Measurements from ENCODE around the gene HDAC4. TPM values are rescaled to one million over a fixed set of nuclear protein-coding genes. Genes with fewer than 3 reads are reported as not detected.

HDAC4 gene
- total RNA-seq, 1 experiment from 2014 or later, result 44.4 TPM

DNA sequence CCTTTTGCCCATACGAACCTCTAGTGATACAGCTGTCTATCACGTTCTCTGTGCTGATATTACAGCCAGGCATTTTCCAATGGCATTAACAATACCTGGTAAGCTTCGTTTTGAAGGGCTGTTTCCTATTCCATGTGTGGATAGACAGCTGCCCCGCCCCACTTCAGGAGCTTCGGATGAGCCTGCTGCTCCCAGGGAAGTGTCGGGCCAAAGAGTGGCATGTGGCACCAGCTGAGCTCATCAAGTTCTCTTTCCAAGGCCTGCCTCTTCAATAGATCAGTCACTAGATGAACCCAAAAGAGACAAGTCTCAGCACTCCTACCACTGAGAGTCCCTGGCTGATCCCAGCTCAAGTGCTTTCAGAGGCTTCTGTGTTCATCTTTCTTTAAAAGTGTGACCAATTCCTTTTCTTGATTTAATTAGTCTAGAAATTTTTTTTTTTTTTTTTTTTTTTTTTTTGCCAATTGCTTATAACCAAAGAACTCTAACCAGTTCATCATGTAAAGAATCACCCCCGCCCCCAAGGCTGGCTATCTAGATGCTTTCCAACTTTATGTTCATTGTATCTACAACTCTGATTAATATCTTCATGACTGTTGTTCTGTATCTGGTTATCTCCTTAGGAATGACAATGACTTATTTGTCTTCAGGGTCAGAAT is 46.6 kb downstream of the HDAC4 start:
- Mint-ChIP-seq H3K27ac (no peak overlapping the region), H3K27me3 (ENCODE audit: low read depth) (no peaks in the 10 kb centered on the region), H3K4me3 (no peak overlapping the region), H3K36me3 (peaks cover 42% of the 10 kb centered on the region), H3K9me3 (peaks cover 24% of the 10 kb centered on the region), H3K4me1 (peaks cover 18% of the 10 kb centered on the region)
- ChIA-PET POLR2A (no interaction called here), CTCF (no interaction called here)
- no peak for TF ChIP-seq JAZF1 (CRISPR knock-in tag; IDR thresholded peaks at IDR 0.05)
- TF ChIP-seq GTF2I (CRISPR knock-in tag; conservative IDR thresholded peaks at IDR 0.05), result no peak
- TF ChIP-seq, protein P1, sequence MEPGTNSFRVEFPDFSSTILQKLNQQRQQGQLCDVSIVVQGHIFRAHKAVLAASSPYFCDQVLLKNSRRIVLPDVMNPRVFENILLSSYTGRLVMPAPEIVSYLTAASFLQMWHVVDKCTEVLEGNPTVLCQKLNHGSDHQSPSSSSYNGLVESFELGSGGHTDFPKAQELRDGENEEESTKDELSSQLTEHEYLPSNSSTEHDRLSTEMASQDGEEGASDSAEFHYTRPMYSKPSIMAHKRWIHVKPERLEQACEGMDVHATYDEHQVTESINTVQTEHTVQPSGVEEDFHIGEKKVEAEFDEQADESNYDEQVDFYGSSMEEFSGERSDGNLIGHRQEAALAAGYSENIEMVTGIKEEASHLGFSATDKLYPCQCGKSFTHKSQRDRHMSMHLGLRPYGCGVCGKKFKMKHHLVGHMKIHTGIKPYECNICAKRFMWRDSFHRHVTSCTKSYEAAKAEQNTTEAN (CRISPR knock-in tag; IDR thresholded peaks at IDR 0.05), result no peak
- no peak for DNase-seq (ENCODE audit: low spot score)
- ATAC-seq, result no peak

DNA sequence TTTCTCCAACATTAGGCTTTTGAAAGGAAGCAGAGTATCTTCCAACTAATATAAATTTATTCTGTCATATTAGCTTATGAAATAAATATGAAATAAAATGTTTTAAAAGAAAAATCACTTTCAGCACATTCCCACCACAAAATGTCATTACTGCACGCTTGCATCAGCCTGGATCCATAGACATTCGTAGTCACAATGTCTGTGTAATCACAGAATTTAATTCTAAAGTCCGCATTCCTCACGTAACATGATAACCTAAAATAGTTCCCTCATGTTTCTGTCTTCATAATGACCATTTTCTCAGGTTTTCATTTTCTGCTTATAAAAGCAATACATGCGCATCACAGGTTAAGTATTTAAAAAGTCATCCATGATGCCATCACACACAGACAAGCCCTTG is 47.1 kb downstream of the HDAC4 start:
- POLR2A ChIA-PET, result no interaction called here
- H3K27ac Mint-ChIP-seq, result no peak overlapping the region
- CTCF ChIA-PET, result no interaction called here

DNA sequence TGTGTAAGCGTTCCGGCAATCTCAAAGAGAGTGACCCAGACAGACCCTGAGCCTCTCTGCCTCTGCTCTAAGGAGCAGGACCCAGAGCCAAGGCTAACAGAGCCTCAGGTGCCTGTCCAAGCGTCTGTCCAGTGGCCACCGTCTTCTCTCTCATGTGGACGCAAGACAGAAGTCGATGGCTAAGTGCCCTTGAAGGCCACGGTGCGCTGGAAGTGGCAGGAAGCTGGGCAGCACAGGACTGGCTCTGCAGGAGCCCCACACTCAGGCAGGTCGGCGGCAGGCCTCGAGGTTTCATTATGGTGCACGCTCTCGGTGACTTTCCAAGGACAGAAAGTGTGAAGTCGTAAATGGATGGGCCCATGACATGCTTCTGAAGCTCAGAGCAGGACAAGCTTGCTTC is 49.1 kb downstream of the HDAC4 start:
- TF ChIP-seq EMX1 (CRISPR knock-in tag; IDR thresholded peaks at IDR 0.05) (no peak), SMAD4 (CRISPR knock-in tag; IDR thresholded peaks at IDR 0.05) (no peak), GABPB1 (CRISPR knock-in tag; IDR thresholded peaks at IDR 0.05) (no peak), ATF1 (CRISPR knock-in tag; IDR thresholded peaks at IDR 0.05) (no peak), NFE2L1 (CRISPR knock-in tag; IDR thresholded peaks at IDR 0.05) (no peak), RORB (CRISPR knock-in tag; IDR thresholded peaks at IDR 0.05) (no peak)
- TF ChIP-seq, protein P2, sequence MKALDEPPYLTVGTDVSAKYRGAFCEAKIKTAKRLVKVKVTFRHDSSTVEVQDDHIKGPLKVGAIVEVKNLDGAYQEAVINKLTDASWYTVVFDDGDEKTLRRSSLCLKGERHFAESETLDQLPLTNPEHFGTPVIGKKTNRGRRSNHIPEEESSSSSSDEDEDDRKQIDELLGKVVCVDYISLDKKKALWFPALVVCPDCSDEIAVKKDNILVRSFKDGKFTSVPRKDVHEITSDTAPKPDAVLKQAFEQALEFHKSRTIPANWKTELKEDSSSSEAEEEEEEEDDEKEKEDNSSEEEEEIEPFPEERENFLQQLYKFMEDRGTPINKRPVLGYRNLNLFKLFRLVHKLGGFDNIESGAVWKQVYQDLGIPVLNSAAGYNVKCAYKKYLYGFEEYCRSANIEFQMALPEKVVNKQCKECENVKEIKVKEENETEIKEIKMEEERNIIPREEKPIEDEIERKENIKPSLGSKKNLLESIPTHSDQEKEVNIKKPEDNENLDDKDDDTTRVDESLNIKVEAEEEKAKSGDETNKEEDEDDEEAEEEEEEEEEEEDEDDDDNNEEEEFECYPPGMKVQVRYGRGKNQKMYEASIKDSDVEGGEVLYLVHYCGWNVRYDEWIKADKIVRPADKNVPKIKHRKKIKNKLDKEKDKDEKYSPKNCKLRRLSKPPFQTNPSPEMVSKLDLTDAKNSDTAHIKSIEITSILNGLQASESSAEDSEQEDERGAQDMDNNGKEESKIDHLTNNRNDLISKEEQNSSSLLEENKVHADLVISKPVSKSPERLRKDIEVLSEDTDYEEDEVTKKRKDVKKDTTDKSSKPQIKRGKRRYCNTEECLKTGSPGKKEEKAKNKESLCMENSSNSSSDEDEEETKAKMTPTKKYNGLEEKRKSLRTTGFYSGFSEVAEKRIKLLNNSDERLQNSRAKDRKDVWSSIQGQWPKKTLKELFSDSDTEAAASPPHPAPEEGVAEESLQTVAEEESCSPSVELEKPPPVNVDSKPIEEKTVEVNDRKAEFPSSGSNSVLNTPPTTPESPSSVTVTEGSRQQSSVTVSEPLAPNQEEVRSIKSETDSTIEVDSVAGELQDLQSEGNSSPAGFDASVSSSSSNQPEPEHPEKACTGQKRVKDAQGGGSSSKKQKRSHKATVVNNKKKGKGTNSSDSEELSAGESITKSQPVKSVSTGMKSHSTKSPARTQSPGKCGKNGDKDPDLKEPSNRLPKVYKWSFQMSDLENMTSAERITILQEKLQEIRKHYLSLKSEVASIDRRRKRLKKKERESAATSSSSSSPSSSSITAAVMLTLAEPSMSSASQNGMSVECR (CRISPR knock-in tag; IDR thresholded peaks at IDR 0.05; ENCODE audit: borderline replicate concordance), result no peak
- TF ChIP-seq, protein P3, sequence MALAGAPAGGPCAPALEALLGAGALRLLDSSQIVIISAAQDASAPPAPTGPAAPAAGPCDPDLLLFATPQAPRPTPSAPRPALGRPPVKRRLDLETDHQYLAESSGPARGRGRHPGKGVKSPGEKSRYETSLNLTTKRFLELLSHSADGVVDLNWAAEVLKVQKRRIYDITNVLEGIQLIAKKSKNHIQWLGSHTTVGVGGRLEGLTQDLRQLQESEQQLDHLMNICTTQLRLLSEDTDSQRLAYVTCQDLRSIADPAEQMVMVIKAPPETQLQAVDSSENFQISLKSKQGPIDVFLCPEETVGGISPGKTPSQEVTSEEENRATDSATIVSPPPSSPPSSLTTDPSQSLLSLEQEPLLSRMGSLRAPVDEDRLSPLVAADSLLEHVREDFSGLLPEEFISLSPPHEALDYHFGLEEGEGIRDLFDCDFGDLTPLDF (CRISPR knock-in tag; IDR thresholded peaks at IDR 0.05), result no peak
- TF ChIP-seq, protein P4, sequence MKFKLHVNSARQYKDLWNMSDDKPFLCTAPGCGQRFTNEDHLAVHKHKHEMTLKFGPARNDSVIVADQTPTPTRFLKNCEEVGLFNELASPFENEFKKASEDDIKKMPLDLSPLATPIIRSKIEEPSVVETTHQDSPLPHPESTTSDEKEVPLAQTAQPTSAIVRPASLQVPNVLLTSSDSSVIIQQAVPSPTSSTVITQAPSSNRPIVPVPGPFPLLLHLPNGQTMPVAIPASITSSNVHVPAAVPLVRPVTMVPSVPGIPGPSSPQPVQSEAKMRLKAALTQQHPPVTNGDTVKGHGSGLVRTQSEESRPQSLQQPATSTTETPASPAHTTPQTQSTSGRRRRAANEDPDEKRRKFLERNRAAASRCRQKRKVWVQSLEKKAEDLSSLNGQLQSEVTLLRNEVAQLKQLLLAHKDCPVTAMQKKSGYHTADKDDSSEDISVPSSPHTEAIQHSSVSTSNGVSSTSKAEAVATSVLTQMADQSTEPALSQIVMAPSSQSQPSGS (CRISPR knock-in tag; IDR thresholded peaks at IDR 0.05; ENCODE audit: borderline replicate concordance, low read depth), result no peak
- Mint-ChIP-seq H3K36me3 (peaks cover 38% of the 10 kb centered on the region), H3K4me1 (peaks cover 9% of the 10 kb centered on the region), H3K9me3 (peaks cover 18% of the 10 kb centered on the region), H3K4me3 (no peak overlapping the region), H3K27ac (no peak overlapping the region), H3K27me3 (ENCODE audit: low read depth) (no peaks in the 10 kb centered on the region)
- POLR2A ChIA-PET, result no interaction called here
- DNase-seq (ENCODE audit: low spot score) (no peak), ATAC-seq (no peak)
- CTCF ChIA-PET, result no interaction called here

More for the DNA sequence above, 47.1 kb downstream of the HDAC4 start:
- H3K9me3 Mint-ChIP-seq, result peaks cover 24% of the 10 kb centered on the region
- DNase-seq (ENCODE audit: low spot score) (no peak), ATAC-seq (no peak)
- no peak overlapping the region for H3K4me3 Mint-ChIP-seq
- peaks cover 17% of the 10 kb centered on the region for H3K4me1 Mint-ChIP-seq
- H3K27me3 Mint-ChIP-seq (ENCODE audit: low read depth), result no peaks in the 10 kb centered on the region
- peak; percentile 78 for TF ChIP-seq GABPB1 (CRISPR knock-in tag; IDR thresholded peaks at IDR 0.05)
- TF ChIP-seq ZNF416 (CRISPR knock-in tag; IDR thresholded peaks at IDR 0.05), result no peak
- H3K36me3 Mint-ChIP-seq, result peaks cover 42% of the 10 kb centered on the region

Measured in WTC11 (cell line).